ENCODE measurements around the gene ANKRD44.

Gene ANKRD44

DNA sequence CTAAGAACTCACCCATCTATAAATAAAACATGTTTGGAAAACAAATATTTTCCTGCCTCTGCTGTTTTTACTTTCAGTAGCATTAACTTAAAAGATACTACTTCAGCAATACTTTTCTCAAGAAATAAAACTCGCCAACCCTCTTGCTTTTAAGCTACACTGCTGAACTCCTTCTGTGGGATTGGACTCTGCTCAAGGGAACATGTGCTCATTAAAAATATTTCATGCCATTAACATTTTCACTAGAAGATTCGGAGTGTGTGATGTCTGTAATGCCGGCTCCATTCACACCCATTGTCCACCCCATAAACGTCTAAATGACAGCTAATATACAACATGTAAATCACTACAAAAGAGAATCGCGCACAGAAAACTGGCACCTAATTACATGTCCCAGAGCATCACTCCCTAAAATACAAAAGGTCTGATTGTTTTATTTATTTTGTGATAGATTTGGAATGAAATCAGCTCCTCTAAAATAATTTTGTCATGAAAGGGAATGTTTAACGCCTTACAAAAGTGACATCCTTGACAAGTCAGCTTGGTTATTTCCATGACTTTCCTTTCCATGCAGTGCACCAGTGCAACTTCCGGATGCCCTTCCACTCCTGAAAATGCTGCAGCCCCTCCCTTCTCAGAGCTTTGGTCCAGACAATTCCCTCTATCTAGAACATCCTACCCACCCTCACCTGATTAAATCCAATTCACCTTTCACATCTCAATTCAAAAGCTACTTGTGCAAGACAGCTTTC lies 73.1 kb downstream of the ANKRD44 start:
- Histone ChIP-seq H2BK120ac (ENCODE audit: insufficient read depth, low read length, poor library complexity) (no peak overlapping the region), H3K36me3 (ENCODE audit: control insufficient read depth in 1 of 2, insufficient read depth in 2 of 2, low read length in 2 of 2) (no peaks in the 10 kb centered on the region), H3K79me2 (ENCODE audit: control insufficient read depth, insufficient read depth, low read length, poor library complexity) (no peaks in the 10 kb centered on the region), H3K79me1 (ENCODE audit: low read length) (no peaks in the 10 kb centered on the region), H3K23ac (ENCODE audit: low read length) (no peak overlapping the region), H4K8ac (ENCODE audit: low read depth, low read length) (no peak overlapping the region), H4K12ac (ENCODE audit: low read depth, low read length) (no peak overlapping the region), H3K4me2 (ENCODE audit: low read length) (no peak overlapping the region), H3K4me1 (ENCODE audit: control insufficient read depth in 1 of 2, insufficient read depth in 2 of 2, low read length in 2 of 2) (peaks cover 0 to under 1% of the 10 kb centered on the region in 2 experiments), H4K91ac (ENCODE audit: low read depth, low read length) (no peak overlapping the region), H2AK5ac (ENCODE audit: low read length) (no peak overlapping the region), H3K18ac (ENCODE audit: low read length) (no peak overlapping the region), H2AFZ (ENCODE audit: insufficient read depth, low read length, poor library complexity) (no peak overlapping the region), H3K27me3 (ENCODE audit: insufficient read depth, low read length) (no peaks in the 10 kb centered on the region), H3K14ac (ENCODE audit: low read length) (no peak overlapping the region), H3K9ac (ENCODE audit: low read length) (no peak overlapping the region), H2BK12ac (ENCODE audit: low read length) (no peak overlapping the region), H3K9me3 (ENCODE audit: insufficient read depth, low read depth, low read length) (no peaks in the 10 kb centered on the region), H3K4me3 (ENCODE audit: low read depth, low read length) (no peak overlapping the region), H3K27ac (ENCODE audit: low read depth, low read length) (no peak overlapping the region), H3K4ac (ENCODE audit: low read depth, low read length) (no peak overlapping the region), H2BK5ac (ENCODE audit: low read depth, low read length, poor library complexity) (no peak overlapping the region)
- no peak for DNase-seq
- WGBS (ENCODE audit: extremely low coverage, insufficient coverage, insufficient read length), result no CpG with 5 or more reads among the region's 8 CpGs

DNA sequence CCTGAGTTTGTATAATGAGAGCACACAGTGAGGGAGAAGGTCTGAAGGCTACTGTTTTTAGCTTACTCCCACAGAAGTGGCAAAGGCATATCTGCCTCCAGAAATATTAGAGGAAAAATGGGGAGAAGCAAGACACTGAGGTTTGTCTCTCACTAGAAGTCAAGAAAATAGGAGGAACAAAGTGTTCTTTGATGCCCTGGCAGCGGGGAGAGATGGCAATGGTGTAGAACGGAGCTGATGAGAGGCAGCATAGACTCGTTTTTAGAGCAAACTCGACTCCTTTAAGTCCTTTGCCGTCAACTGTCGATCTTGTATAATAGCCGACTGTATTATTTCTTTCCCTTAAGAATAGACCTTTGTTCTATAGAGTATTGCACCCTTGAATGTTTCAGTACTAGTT lies 73.8 kb downstream of the ANKRD44 start:
- no CpG with 5 or more reads among the region's 7 CpGs for WGBS (ENCODE audit: extremely low coverage, insufficient coverage, insufficient read length)
- no peak overlapping the region for H2BK120ac ChIP-seq (ENCODE audit: insufficient read depth, low read length, poor library complexity)
- H4K91ac ChIP-seq (ENCODE audit: low read depth, low read length), result no peak overlapping the region
- H3K79me2 ChIP-seq (ENCODE audit: control insufficient read depth, insufficient read depth, low read length, poor library complexity), result no peaks in the 10 kb centered on the region
- no peak overlapping the region for H2AFZ ChIP-seq (ENCODE audit: insufficient read depth, low read length, poor library complexity)
- no peak for DNase-seq
- no peak overlapping the region for H2AK5ac ChIP-seq (ENCODE audit: low read length)
- no peak overlapping the region for H3K4me3 ChIP-seq (ENCODE audit: low read depth, low read length)
- H3K27ac ChIP-seq (ENCODE audit: low read depth, low read length), result no peak overlapping the region
- H3K4me1 ChIP-seq (ENCODE audit: control insufficient read depth in 1 of 2, insufficient read depth in 2 of 2, low read length in 2 of 2), result no peaks in the 10 kb centered on the region
- no peak overlapping the region for H3K4ac ChIP-seq (ENCODE audit: low read depth, low read length)
- H4K8ac ChIP-seq (ENCODE audit: low read depth, low read length), result no peak overlapping the region
- H3K27me3 ChIP-seq (ENCODE audit: insufficient read depth, low read length), result no peaks in the 10 kb centered on the region
- H3K36me3 ChIP-seq (ENCODE audit: control insufficient read depth in 1 of 2, insufficient read depth in 2 of 2, low read length in 2 of 2), result no peaks in the 10 kb centered on the region
- H3K9me3 ChIP-seq (ENCODE audit: insufficient read depth, low read depth, low read length), result no peaks in the 10 kb centered on the region
- no peak overlapping the region for H2BK12ac ChIP-seq (ENCODE audit: low read length)
- H3K4me2 ChIP-seq (ENCODE audit: low read length), result no peak overlapping the region
- no peaks in the 10 kb centered on the region for H3K79me1 ChIP-seq (ENCODE audit: low read length)
- H3K23ac ChIP-seq (ENCODE audit: low read length), result no peak overlapping the region
- no peak overlapping the region for H2BK5ac ChIP-seq (ENCODE audit: low read depth, low read length, poor library complexity)
- no peak overlapping the region for H3K14ac ChIP-seq (ENCODE audit: low read length)
- H3K18ac ChIP-seq (ENCODE audit: low read length), result no peak overlapping the region
- no peak overlapping the region for H4K12ac ChIP-seq (ENCODE audit: low read depth, low read length)
- H3K9ac ChIP-seq (ENCODE audit: low read length), result no peak overlapping the region

GRCh38 chr2:197236159-197236558 lies 74.4 kb downstream of the ANKRD44 start:
- no peak overlapping the region for H3K4me2 ChIP-seq (ENCODE audit: low read length)
- no peak overlapping the region for H2AK5ac ChIP-seq (ENCODE audit: low read length)
- no peak overlapping the region for H3K23ac ChIP-seq (ENCODE audit: low read length)
- no peak overlapping the region for H3K14ac ChIP-seq (ENCODE audit: low read length)
- H3K9ac ChIP-seq (ENCODE audit: low read length), result no peak overlapping the region
- no peak overlapping the region for H2BK5ac ChIP-seq (ENCODE audit: low read depth, low read length, poor library complexity)
- no CpG with 5 or more reads among the region's 2 CpGs for WGBS (ENCODE audit: extremely low coverage, insufficient coverage, insufficient read length)
- H3K4me1 ChIP-seq (ENCODE audit: control insufficient read depth in 1 of 2, insufficient read depth in 2 of 2, low read length in 2 of 2), result no peaks in the 10 kb centered on the region
- H3K36me3 ChIP-seq (ENCODE audit: control insufficient read depth in 1 of 2, insufficient read depth in 2 of 2, low read length in 2 of 2), result no peaks in the 10 kb centered on the region
- no peak overlapping the region for H4K12ac ChIP-seq (ENCODE audit: low read depth, low read length)
- no peak overlapping the region for H3K4me3 ChIP-seq (ENCODE audit: low read depth, low read length)
- no peak overlapping the region for H2BK120ac ChIP-seq (ENCODE audit: insufficient read depth, low read length, poor library complexity)
- H2BK12ac ChIP-seq (ENCODE audit: low read length), result no peak overlapping the region
- no peaks in the 10 kb centered on the region for H3K79me1 ChIP-seq (ENCODE audit: low read length)
- no peaks in the 10 kb centered on the region for H3K27me3 ChIP-seq (ENCODE audit: insufficient read depth, low read length)
- no peak overlapping the region for H3K27ac ChIP-seq (ENCODE audit: low read depth, low read length)
- no peaks in the 10 kb centered on the region for H3K9me3 ChIP-seq (ENCODE audit: insufficient read depth, low read depth, low read length)
- DNase-seq, result no peak
- H4K8ac ChIP-seq (ENCODE audit: low read depth, low read length), result no peak overlapping the region
- H3K4ac ChIP-seq (ENCODE audit: low read depth, low read length), result no peak overlapping the region
- no peak overlapping the region for H4K91ac ChIP-seq (ENCODE audit: low read depth, low read length)
- H3K79me2 ChIP-seq (ENCODE audit: control insufficient read depth, insufficient read depth, low read length, poor library complexity), result no peaks in the 10 kb centered on the region
- H2AFZ ChIP-seq (ENCODE audit: insufficient read depth, low read length, poor library complexity), result no peak overlapping the region
- no peak overlapping the region for H3K18ac ChIP-seq (ENCODE audit: low read length)

- Histone ChIP-seq H3K4ac (ENCODE audit: low read depth, low read length) (no peak overlapping the region), H3K4me3 (ENCODE audit: low read depth, low read length) (no peak overlapping the region), H4K91ac (ENCODE audit: low read depth, low read length) (no peak overlapping the region), H3K36me3 (ENCODE audit: control insufficient read depth in 1 of 2, insufficient read depth in 2 of 2, low read length in 2 of 2) (no peaks in the 10 kb centered on the region), H4K8ac (ENCODE audit: low read depth, low read length) (no peak overlapping the region), H2BK12ac (ENCODE audit: low read length) (no peak overlapping the region), H3K9me3 (ENCODE audit: insufficient read depth, low read depth, low read length) (no peaks in the 10 kb centered on the region), H2AFZ (ENCODE audit: insufficient read depth, low read length, poor library complexity) (no peak overlapping the region), H3K14ac (ENCODE audit: low read length) (no peak overlapping the region), H3K79me1 (ENCODE audit: low read length) (no peaks in the 10 kb centered on the region), H3K9ac (ENCODE audit: low read length) (no peak overlapping the region), H3K27me3 (ENCODE audit: insufficient read depth, low read length) (no peaks in the 10 kb centered on the region), H2BK5ac (ENCODE audit: low read depth, low read length, poor library complexity) (no peak overlapping the region), H2AK5ac (ENCODE audit: low read length) (no peak overlapping the region), H3K27ac (ENCODE audit: low read depth, low read length) (no peak overlapping the region), H3K18ac (ENCODE audit: low read length) (no peak overlapping the region), H3K23ac (ENCODE audit: low read length) (no peak overlapping the region), H3K4me1 (ENCODE audit: control insufficient read depth in 1 of 2, insufficient read depth in 2 of 2, low read length in 2 of 2) (no peaks in the 10 kb centered on the region), H2BK120ac (ENCODE audit: insufficient read depth, low read length, poor library complexity) (no peak overlapping the region), H3K4me2 (ENCODE audit: low read length) (no peak overlapping the region), H3K79me2 (ENCODE audit: control insufficient read depth, insufficient read depth, low read length, poor library complexity) (no peaks in the 10 kb centered on the region), H4K12ac (ENCODE audit: low read depth, low read length) (no peak overlapping the region)
- DNase-seq, result no peak
- WGBS (ENCODE audit: extremely low coverage, insufficient coverage, insufficient read length), result no CpG with 5 or more reads among the region's 3 CpGs
Measured at GRCh38 chr2:197235711-197236110, 74.9 kb downstream of the ANKRD44 start.

All from trophoblast cell (in vitro differentiated cells and primary cell).